Thoracic aorta endothelial cell (primary cell): Measurements from ENCODE around the gene C20orf204. TPM values are rescaled to one million over a fixed set of nuclear protein-coding genes. Genes with fewer than 3 reads are reported as not detected.

Experiments
- small RNA-seq: library from RNA; depleted of rRNA; stranded (forward); fragments of <200 nt; gene quantifications from one replicate; pipeline ENCODE3, GENCODE V24; 2012
- total RNA-seq: library from RNA; depleted of rRNA; stranded (reverse); fragments of >200 nt; gene quantifications from 2 replicates; pipeline ENCODE4 v1.2.3, GENCODE V29; 2012

C20orf204 gene
- total RNA-seq, result 2.1 and 3.3 TPM in 2 replicates

GRCh38 chr20:64035933-64036345 is at the start of gene C20orf204:
Gene C20orf204 (plus strand): TSS chr20:64036182. CDS start chr20:64036324, 142 bp downstream.

GRCh38 chr20:64049060-64049877 is 13.3 kb downstream of the C20orf204 start, which contains the start of gene SOX18:
Gene SOX18 (minus strand): TSS chr20:64049639. CDS start chr20:64049516, 123 bp downstream.

GRCh38 chr20:64062596-64063388 is 26.8 kb downstream of the C20orf204 start, which contains the start of gene TCEA2:
Gene TCEA2 (plus strand): TSS chr20:64063198. CDS start chr20:64063313, 115 bp downstream.

GRCh38 chr20:64079273-64080012 is 43.5 kb downstream of the C20orf204 start, which contains the start of gene RGS19:
Gene RGS19 (minus strand): TSS chr20:64079518. CDS start chr20:64076886, 2,632 bp downstream.

GRCh38 chr20:64080013-64080812 is 44.2 kb downstream of the C20orf204 start, which contains the start of gene OPRL1:
Gene OPRL1 (plus strand): TSS chr20:64080082. CDS start chr20:64092721, 12,639 bp downstream.

GRCh38 chr20:64083804-64084684 is 48.1 kb downstream of the C20orf204 start, which contains the start of gene LKAAEAR1:
Gene LKAAEAR1 (minus strand): TSS chr20:64084398. CDS start chr20:64084219, 179 bp downstream.

Small RNAs within 50 kb of the gene (small RNA-seq; reads per million reads assigned to genes)
- not detected for gene AL355803.1
- 0.91 reads per million, percentile 15 among the genes with 10 or more reads in this experiment for gene MIR6813

Other genes starting within 250 kb of the C20orf204 start
- gene ZBTB46, start 204.9 kb upstream of the C20orf204 start, total RNA-seq, result 2.9 and 3.2 TPM in 2 replicates
- gene ABHD16B, start 174.7 kb upstream of the C20orf204 start, total RNA-seq, result not detected in 2 replicates
- gene TPD52L2, start 170.9 kb upstream of the C20orf204 start, total RNA-seq, result 128 and 140 TPM in 2 replicates
- 75.0 and 76.5 TPM in 2 replicates for gene DNAJC5, start 141.1 kb upstream of the C20orf204 start, total RNA-seq
- gene UCKL1, start 79.8 kb upstream of the C20orf204 start, total RNA-seq, result 21.4 and 23.3 TPM in 2 replicates
- 12.9 and 16.4 TPM in 2 replicates for gene ZNF512B, start 66.3 kb upstream of the C20orf204 start, total RNA-seq
- 1.9 and 2.6 TPM in 2 replicates for gene SAMD10, start 56.5 kb upstream of the C20orf204 start, total RNA-seq
- gene PRPF6, start 55.0 kb upstream of the C20orf204 start, total RNA-seq, result 63.0 and 73.5 TPM in 2 replicates
- gene SOX18, start 13.5 kb downstream of the C20orf204 start, total RNA-seq, result 25.5 and 42.1 TPM in 2 replicates
- 15.6 and 17.3 TPM in 2 replicates for gene TCEA2, start 27.0 kb downstream of the C20orf204 start, total RNA-seq
- gene RGS19, start 43.3 kb downstream of the C20orf204 start, total RNA-seq, result 17.4 and 21.0 TPM in 2 replicates
- gene OPRL1, start 43.9 kb downstream of the C20orf204 start, total RNA-seq, result 0.93 and 1.0 TPM in 2 replicates
- 0.29 and 0.40 TPM in 2 replicates for gene LKAAEAR1, start 48.2 kb downstream of the C20orf204 start, total RNA-seq
- gene NPBWR2, start 71.4 kb downstream of the C20orf204 start, total RNA-seq, result not detected in 2 replicates
- gene MYT1, start 128.3 kb downstream of the C20orf204 start, total RNA-seq, result not detected in 2 replicates
- 41.9 and 46.5 TPM in 2 replicates for gene PCMTD2, start 219.6 kb downstream of the C20orf204 start, total RNA-seq